Measurements from ENCODE around the gene ZNF225.

Gene ZNF225

GRCh38 chr19:44076325-44076724 lies 36.9 kb upstream of the ZNF225 start:
- DNase-seq = no peak
- Histone ChIP-seq H3K27me3 (no peaks in the 10 kb centered on the region), H3K27ac (no peak overlapping the region), H3K4me3 (no peak overlapping the region), H3K9me3 (no peaks in the 10 kb centered on the region), H3K4me1 (peaks cover 0 to 11% (median 8%) of the 10 kb centered on the region in 4 donors), H3K36me3 (peaks cover 24 to 47% (median 45%) of the 10 kb centered on the region in 3 donors)
- no peak for TF ChIP-seq CTCF (IDR thresholded peaks at IDR 0.05)
- intact Hi-C loops (cut with DNase I; ENCODE audit: low total_unique reads) = no loop called here

GRCh38 chr19:44092108-44092507 lies 21.1 kb upstream of the ZNF225 start:
- Histone ChIP-seq H3K36me3 (peaks cover 7 to 13% (median 12%) of the 10 kb centered on the region in 3 donors), H3K4me3 (no peak overlapping the region), H3K27me3 (no peaks in the 10 kb centered on the region), H3K4me1 (peaks cover 0 to 15% (median 3%) of the 10 kb centered on the region in 4 donors), H3K27ac (no peak overlapping the region), H3K9me3 (no peaks in the 10 kb centered on the region)
- TF ChIP-seq CTCF (IDR thresholded peaks at IDR 0.05) = no peak
- no peak for DNase-seq
- intact Hi-C loops (cut with DNase I; ENCODE audit: low total_unique reads) = loop anchor here (10.0 kb wide), 1 partner anchor 87 kb away; the partner anchor contains the start of gene ZNF230

- no peak for TF ChIP-seq CTCF (IDR thresholded peaks at IDR 0.05)
- Histone ChIP-seq H3K9me3 (peaks cover 0 to 4% (median 0%) of the 10 kb centered on the region in 3 donors), H3K4me1 (peaks cover 0 to 15% (median 3%) of the 10 kb centered on the region in 4 donors), H3K4me3 (peak within 1 kb of the TSS; percentile 75 to 77), H3K36me3 (peaks cover 24 to 31% (median 30%) of the 10 kb centered on the region in 3 donors), H3K27me3 (no peaks in the 10 kb centered on the region), H3K27ac (peak within 1 kb of the TSS; percentile 64 to 84)
- intact Hi-C loops (cut with DNase I; ENCODE audit: low total_unique reads) = loop anchor here (10.0 kb wide), 1 partner anchor 89 kb away; the partner anchor contains the start of gene ZNF230
- peak; percentile 90 to 94 for DNase-seq
Measured at GRCh38 chr19:44093931-44094765, 19.1 kb upstream of the ZNF225 start, which contains the start of gene ZNF224. ZNF224 (plus strand) TSS chr19:44094361; CDS start chr19:44097874, 3,513 bp downstream.

GRCh38 chr19:44107751-44108150 lies 5.4 kb upstream of the ZNF225 start:
- Histone ChIP-seq H3K4me1 (peaks cover 0 to 9% (median 3%) of the 10 kb centered on the region in 4 donors), H3K4me3 (no peak overlapping the region), H3K9me3 (peaks cover 9 to 93% (median 70%) of the 10 kb centered on the region in 3 donors), H3K36me3 (peaks cover 61 to 68% (median 68%) of the 10 kb centered on the region in 3 donors), H3K27me3 (no peaks in the 10 kb centered on the region), H3K27ac (no peak overlapping the region)
- no peak for TF ChIP-seq CTCF (IDR thresholded peaks at IDR 0.05)
- DNase-seq = no peak
- intact Hi-C loops (cut with DNase I; ENCODE audit: low total_unique reads) = no loop called here

- H3K27ac ChIP-seq = no peak overlapping the region
- H3K36me3 ChIP-seq = peaks cover 44 to 51% (median 51%) of the 10 kb centered on the region in 3 donors
- no peak for TF ChIP-seq CTCF (IDR thresholded peaks at IDR 0.05)
- DNase-seq = no peak
- no peak overlapping the region for H3K4me3 ChIP-seq
- H3K4me1 ChIP-seq = peaks cover 0 to 17% (median 9%) of the 10 kb centered on the region in 4 donors
- intact Hi-C loops (cut with DNase I; ENCODE audit: low total_unique reads) = no loop called here
- H3K27me3 ChIP-seq = no peaks in the 10 kb centered on the region
- H3K9me3 ChIP-seq = peaks cover 7 to 76% (median 67%) of the 10 kb centered on the region in 3 donors
Measured at GRCh38 chr19:44109458-44109857, 3.7 kb upstream of the ZNF225 start.

Measured in tibial artery (tissue), 4 donors.